HG02870 (cell line): ENCODE measurements around the gene GALNT18.

ENCODE experiments used
- ATAC-seq: cut with Tn5 transposase; IDR thresholded peaks from one replicate; pipeline ENCODE4 v1.9.1; 2021; ENCODE audit warnings: mild to moderate bottlenecking, moderate library complexity; ENCODE audit not compliant: unreplicated experiment

The GALNT18 gene

DNA sequence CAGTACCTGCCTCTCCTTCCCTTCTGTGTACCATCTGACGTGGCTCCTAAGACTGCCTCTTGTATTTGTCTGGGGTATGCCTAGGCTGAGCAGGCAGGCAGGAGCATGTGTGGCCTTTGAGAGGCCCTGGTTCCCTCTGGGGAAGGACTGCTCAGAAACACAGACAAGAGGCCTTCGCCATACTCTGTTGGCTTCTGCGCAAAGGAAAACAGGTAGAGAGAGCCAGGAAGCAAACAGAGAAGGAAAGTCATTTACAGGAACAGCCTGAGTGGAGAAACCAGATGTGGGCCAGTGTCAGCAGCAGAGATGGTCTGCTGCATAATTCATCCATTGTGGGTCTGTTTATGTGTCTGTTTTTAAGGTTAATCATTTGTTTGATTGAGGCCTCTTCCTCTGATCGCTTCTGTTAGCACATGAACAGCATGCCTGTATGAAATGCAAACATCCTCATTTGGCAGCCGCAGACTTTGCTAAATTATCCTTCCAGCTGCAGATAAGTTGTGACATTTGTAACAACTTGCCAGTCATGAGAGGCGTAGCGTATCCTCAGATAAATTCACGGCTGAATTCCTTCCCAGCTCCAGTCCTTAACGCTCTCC lies 119.4 kb downstream of the GALNT18 start:
- no peak for ATAC-seq

- no peak for ATAC-seq
Observed at GRCh38 chr11:11501546-11502262, 120.1 kb downstream of the GALNT18 start.

GRCh38 chr11:11500744-11501487 lies 120.9 kb downstream of the GALNT18 start:
- ATAC-seq, result no peak

- ATAC-seq, result no peak
Observed at GRCh38 chr11:11499300-11499699, 122.5 kb downstream of the GALNT18 start.

- no peak for ATAC-seq
Observed at GRCh38 chr11:11498195-11498594, 123.6 kb downstream of the GALNT18 start.

DNA sequence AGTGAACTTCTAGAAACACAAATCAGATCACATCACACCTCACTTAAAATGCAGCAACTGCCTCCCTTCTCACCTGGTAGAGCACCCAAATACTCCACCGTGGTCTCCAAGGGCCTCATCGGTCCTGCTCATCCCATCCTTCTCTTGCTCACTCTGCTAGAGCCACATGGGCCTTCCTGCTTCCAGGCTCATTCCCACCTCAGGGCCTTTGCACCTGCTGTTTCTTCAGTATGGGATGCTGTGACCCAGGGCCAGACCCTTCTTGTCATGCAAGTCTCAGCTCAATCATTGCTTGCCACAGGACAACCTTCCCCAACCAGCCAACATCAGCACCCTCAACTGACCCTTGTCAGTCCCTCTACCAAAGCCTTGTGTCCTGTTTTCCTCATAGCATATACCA lies 124.9 kb downstream of the GALNT18 start:
- ATAC-seq, result no peak

GRCh38 chr11:11494348-11494747 lies 127.5 kb downstream of the GALNT18 start:
- no peak for ATAC-seq

DNA sequence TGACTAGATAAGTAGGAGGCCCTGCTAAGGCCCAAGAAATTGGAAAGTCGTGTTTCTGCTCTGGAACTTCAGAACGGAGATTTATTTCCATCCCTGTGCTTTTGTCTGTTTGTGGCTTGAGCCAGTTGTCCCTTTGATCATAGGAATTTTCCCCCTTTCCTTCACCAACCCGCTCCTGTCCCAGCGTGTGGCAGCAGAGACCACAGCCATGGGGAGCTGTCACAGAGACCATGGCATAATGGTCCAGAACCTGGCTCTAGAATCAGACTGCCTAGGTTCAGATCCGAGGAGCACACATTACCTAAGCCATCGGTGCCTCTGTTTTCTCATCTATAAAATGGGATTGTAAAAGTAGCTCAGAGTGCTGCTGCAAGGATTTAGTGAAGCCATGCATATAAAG lies 128.1 kb downstream of the GALNT18 start:
- no peak for ATAC-seq

GRCh38 chr11:11491589-11491988 lies 130.2 kb downstream of the GALNT18 start:
- no peak for ATAC-seq

GRCh38 chr11:11491014-11491413 lies 130.8 kb downstream of the GALNT18 start:
- ATAC-seq, result no peak

DNA sequence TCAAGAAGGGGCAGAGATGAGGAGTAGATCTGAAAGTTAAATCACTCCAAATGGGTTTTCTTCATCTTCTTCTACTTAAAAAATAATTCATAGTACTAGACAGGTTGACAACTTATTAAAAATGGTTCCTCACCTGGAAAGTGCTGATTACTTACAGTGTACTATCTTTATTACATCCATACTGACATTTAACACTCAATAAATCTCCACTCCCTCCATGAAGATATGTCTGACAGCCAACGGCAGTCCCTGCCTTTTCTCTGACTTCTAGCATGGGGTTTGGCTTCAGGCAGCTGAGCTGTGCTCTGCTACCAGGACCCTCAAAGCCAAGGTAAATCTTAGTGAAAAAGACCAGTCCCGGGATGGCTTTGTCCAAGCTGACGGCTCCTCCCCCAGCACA lies 135.4 kb downstream of the GALNT18 start:
- no peak for ATAC-seq

DNA sequence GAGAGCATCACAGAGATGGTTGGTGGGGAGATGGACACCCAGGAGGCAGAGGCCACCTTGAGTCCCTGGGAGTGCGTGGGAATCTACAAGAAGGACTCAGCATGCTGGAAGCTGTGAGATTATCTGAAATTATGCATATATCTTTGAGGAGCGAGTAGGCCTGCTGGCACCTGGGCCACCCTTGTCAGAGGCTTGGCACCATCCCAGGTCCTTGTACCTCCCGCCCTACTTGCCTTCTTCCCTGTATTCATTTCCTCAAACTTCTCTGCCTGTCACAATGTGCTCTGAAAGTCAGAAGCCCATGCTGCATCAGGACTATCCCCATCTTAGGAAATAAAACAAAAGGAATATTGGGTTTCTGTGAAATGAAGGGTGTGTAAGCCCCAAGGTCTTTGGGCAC lies 135.8 kb downstream of the GALNT18 start:
- ATAC-seq, result no peak

GRCh38 chr11:11483627-11484026 lies 138.2 kb downstream of the GALNT18 start:
- ATAC-seq, result no peak

DNA sequence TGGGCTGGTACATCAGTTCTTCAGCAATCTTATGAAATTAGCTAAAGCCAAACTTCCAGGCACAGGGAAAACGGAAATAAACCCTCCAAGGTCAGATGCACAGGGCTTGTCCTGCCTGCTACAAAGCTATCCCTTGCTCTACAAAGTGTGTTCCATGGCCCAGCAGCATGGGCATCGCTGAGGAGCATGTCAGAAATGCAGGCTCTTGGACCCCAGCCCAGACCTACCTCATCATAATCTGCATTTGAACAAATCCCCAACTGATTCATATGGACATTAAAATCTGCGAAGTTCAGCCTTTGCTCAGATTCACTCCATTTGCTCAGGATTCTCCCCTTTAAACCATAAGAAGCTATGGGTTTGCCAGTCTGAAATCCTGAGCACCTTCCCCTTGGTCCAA lies 139.1 kb downstream of the GALNT18 start:
- no peak for ATAC-seq

DNA sequence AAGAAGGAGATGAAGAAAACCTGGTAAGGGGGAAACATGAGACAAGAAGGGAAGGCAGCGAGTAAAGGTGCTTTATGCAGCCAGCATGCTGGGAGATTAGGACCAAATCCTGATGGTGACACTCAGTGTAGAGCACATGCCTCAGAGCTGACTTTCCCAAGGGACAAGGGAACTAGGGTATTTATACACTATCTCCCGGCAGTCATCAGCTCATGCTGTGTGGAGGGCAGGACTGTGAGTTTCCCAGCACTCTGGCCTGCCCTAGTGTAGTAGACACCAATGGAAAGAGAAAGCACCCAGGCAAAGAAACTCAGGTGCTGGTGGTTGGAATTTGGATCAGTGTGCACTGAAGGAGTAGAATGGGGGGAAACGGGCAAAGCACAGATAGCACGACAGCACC lies 140.4 kb downstream of the GALNT18 start:
- no peak for ATAC-seq

GRCh38 chr11:11480971-11481370 lies 140.8 kb downstream of the GALNT18 start:
- no peak for ATAC-seq

DNA sequence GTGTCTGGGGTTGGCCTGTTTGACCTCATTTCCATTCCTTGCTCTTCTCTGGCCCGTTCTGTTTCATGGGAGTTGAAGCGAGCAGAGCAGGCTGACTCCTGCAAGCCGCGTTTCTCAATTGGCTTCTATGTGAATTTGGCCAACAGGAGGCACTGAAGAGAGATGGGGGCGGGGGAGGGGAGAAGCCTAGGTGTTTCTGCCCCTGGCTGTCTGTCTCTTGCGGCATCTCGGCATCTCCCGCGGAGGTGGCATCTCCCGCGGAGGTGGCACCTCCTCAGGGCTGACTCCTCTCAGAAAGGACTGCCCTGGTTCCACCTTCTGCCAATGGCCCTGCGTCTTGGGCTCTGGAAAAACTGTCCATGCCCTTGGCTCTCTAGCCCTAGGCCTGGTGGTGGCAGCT lies 143.1 kb downstream of the GALNT18 start:
- ATAC-seq, result no peak

DNA sequence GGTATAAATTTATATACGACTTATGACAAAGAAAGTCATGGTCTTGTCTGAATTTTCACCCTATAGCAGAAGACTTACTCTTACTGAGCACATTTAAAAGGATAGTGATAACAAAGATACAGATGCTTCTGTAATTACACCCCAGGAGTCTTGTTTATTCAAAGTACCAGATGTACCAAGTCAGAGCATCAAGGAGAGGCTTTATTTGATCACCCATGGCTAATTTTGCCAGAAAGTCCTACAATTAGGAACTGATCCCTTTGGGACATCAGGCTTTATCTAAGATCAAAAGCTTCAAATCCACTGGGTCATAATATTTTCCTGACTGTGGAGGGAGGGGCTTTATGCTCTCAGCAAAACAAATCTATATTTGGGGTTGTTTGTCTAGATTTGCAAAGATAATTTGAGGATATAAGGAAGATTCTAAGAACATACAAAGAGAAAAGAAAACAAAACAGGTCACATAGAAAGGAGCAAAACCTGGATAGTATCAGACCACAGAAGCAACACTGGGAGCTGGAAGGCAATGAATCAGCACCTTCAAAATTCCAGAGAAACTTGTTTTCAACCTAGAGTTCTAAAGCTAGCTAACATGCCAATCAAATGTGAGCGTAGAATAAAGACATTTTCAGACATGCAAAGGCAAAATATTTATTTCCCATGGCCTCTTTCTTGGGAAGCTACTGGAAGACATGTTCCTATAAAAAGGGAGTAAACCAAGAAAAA lies 143.9 kb downstream of the GALNT18 start:
- ATAC-seq, result no peak

- no peak for ATAC-seq
Observed at GRCh38 chr11:11476971-11477645, 144.7 kb downstream of the GALNT18 start.

DNA sequence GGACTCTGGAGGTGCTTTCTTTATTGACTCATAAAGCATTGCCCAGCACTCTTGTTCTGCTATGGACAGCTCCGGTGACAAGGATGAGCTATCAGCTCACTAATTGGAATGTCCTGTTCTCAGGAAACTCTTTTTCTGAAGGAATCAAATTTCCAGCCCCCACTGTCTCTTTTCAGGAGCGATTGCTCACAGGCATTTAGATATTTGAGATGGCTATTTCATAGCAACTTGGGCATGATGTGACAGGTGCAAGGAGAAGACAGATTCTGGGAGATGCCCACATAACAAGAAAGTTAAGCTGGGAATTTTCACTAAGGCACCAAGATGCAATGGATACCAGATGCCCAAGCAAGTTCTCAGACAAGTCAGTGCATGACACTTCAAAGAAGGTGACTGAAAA lies 145.3 kb downstream of the GALNT18 start:
- no peak for ATAC-seq

DNA sequence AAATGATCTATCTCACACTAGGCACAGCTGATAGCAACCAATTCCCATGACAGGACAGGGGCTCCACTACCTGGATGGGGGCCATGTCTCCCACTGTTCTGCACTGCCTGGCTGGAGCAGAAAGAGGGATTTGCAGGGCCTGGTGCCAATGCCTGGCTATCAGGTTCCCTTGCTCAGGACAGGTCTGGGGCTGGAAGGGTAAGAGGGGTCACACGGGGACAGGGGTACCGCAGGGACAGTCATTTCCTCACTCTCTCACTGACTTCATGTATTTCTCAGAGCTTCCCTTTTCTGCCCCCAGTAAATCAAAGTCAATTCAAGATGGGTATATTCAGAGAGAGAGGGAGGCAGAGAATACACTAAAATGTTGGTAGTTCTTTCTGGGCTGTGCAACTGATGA lies 149.7 kb downstream of the GALNT18 start:
- ATAC-seq, result no peak
